HG02840 (cell line): ENCODE data around the gene CDKAL1.

Experiments used
- ATAC-seq: cut with Tn5 transposase; IDR thresholded peaks from one replicate; pipeline ENCODE4 v1.9.1; 2021; ENCODE audit warnings: mild to moderate bottlenecking, moderate library complexity, moderate number of reproducible peaks; ENCODE audit not compliant: unreplicated experiment, low FRiP score

The CDKAL1 gene

DNA sequence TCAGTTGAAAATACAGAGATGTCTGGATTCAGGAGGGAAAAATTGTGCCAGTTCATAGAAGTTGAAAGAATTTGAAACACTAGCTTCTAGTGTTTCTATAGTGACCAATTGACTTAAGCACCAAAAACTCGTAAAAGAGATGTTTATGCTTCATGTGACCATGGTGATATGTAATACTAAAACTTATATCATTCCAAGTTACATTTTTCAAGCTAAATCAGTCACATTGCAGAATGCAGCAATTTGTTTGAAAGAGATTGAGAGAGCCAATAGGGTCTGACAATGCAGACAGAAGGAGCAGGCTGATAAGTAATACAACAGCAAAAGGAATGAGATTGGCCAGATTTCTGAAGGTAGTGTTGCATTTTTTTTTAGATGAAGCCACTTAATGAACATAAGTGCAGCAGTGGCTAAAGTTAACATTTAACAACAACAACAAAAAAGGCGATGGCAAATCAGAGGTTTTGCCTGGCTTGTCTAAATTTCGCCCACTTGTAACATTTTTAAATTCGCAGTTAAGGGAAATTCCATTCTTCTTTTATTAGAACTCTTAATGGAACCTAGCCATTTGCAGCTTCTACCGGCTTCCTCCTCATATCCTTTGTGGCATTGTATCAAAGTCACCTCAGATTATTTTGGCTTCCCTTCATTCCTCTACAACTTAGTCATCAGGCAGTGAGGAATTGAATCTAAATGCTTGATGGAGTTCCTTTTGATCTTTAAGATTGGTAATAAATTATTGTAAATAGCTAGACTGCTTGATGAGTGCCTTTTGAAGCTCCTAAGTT is 575.3 kb downstream of the CDKAL1 start:
- ATAC-seq, result no peak

DNA sequence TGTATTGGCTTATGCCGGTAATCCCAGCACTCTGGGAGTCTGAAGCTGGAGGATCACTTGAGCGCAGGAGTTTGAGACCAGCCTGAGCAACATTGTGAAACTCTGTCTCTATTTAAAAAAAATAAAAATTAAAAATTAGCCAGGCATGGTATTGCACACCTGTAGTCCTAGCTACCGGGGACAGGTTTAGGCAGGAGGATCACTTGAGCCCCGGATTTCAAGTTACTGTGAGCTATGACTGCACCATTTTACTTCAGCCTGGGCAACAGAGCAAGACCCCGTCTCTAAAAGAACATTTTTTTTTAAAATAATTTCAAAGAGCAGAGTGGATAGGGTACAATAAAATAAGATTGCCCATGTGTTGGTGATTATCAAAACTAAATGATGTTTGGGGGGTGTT is 576.4 kb downstream of the CDKAL1 start:
- ATAC-seq, result no peak

DNA sequence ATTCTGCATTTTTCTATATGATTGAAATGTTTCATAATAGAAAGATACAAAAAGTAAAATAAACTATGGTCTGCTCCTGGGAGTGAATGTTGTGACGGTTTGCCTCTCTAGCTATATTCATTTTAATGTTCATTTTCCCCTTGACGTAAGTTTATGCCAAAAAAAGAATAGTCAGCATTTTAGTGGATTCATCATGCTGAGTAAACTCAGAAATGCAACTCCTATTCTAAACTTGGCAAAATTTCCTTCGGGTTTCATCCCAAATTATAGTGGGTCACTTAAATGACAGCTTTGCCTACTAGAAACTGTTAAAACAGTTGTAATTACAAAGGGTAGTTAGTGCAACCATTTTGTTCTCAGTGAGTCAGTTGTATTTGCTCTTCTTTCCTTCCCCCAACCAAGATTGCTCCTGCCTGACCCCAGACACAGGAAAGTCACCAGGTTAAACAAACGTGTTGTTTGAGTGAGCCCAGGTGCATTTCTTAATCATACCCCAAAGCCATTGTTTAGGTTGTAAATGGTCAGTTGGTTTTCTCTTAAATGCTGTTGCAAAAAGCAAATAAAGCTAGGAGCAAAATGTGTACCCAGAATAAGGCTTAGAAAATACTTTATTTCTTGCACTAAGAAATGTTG is 577.0 kb downstream of the CDKAL1 start:
- no peak for ATAC-seq

DNA sequence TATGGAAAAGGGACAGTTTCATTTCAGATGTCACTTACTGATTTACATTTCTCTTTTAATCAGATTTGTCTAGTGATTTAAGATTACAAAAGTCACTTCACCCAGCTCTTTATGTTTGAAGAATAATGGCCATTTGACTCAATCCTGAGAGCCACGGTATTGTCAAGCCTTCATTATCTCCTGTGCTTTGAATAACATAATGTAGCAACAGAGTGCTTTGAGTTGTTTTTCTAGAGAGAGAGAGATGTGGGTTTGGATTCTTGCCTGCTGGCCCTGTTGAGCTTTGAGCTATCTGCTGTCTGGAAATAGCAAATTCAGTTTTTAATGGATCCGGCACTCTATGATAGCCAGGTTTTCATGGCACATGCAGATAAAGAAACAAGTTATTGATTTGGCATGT is 580.9 kb downstream of the CDKAL1 start:
- ATAC-seq, result no peak

DNA sequence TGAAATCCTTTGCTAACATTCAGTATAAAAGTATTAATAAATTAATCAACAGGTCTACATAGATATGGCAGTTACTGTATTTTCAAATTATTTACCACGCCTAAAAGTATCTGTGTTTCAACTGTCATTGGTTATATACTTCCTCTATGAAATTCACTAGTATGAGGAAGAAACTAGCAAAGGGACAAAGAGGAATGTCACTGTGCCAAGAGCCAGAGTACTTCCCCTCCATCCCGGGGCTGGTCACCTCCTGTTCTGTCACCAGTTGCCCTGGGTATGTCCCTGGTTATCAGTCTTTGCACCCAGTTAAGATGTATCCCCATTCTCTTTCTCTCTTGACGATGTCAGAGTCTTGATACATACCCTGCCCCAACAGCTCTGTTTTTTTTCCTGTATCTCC is 582.5 kb downstream of the CDKAL1 start:
- no peak for ATAC-seq

DNA sequence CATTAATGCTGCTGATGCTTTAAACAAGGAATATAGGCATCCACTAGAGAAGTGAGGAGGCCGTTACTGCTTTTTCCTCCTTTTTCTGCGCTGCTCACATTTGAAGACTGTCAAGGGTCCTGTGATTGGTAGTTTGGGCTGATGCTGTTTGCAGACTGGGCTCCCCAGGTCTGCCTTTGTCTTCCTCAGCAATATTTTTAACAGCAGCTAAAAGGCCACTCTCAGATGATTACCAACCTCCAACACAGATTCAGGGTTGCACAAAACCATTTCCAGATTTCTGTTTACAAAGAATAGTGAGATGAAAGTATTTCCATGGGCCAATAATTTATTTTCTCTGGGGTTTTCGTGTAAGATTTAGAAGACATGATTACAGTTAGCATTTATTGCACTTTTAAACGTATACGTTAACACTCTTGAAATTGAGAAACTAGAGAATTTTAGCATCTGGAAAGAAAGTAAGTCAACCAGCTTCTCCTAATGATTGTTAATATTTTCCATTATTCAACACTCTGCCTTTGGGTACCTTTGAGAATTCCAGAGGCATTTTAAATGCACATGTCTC is 584.0 kb downstream of the CDKAL1 start:
- no peak for ATAC-seq

DNA sequence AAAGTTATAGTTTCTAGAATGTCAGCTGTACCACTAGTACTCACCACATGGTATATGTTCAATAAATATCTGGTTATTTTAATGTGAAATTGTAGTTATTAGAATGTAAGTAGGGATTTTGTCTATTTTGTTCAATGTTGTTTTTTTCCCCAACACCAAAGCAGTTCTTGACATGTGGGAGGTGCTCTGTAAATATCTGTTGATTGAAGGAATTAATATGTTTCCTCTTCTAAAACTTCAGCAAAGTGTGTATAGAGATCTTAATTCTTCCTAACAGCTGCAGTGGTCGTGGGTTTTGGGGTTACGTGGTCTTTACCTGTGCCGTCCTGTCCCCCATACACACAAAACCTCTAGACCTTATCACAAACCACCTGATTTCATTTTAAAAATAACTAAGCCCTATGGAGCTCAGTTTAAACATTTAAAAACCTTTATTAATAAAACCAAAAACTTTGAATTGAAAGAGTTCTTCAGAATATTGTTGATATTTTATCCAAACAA is 587.4 kb downstream of the CDKAL1 start:
- ATAC-seq, result no peak

DNA sequence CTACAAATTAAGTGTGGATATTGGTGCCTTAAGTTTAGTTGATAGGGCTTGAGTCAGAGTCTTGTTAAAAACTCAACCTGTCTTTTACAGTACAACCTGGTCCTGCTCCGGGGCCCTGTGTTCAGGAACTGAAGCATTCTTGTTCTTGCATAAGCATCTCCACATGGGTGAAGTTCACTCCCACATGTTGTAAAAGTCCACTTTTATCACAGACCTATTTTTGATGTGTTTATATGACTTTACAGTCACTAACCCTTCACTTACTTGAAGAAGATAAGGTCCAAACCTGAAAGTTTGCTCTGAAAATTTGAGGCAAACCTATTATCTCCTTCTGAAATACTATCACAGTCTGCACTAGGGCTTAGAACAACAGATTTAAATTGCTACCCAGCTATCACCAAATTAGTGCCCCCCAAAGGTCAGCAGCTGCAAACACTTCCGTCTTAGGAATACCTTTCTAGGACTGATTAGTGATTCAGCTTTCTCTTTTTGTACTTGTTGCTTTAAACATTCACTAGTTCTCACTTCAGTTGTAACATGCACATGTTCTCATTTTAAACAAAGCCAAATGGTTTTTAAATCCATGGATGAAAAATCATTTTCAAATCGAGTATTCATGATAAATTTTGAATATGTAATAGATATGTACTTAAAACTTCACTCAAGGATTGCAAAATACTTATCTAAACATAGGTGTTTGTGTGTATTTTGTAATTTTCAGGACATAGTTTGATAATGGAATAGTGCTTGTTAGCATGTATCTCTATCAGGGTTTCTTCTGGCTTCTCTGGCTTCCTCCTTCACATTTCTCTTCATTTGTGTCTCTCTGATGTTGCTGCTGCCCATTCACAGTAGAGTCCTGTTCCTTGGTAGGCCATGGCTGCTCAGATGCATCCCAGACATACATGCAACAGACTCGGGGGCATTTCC is 589.5 kb downstream of the CDKAL1 start:
- no peak for ATAC-seq

DNA sequence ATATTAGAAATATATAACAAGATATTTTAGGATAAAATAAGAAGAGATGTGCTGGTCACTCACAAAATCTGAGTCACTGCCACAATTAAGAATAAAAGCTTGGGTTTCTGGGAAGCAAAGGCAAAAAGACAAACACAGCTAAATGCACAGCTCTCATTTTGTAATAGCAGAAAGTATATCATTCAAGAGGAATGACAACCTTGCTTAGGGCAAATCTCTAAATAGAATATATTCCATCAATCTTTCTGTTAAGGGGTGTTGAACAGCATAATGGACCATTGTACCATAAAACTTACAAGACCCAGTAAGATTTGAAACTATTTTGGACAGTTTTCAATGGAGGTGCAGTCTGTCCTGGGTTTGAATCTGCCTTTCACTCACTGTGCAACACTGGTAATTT is 594.3 kb downstream of the CDKAL1 start:
- no peak for ATAC-seq

DNA sequence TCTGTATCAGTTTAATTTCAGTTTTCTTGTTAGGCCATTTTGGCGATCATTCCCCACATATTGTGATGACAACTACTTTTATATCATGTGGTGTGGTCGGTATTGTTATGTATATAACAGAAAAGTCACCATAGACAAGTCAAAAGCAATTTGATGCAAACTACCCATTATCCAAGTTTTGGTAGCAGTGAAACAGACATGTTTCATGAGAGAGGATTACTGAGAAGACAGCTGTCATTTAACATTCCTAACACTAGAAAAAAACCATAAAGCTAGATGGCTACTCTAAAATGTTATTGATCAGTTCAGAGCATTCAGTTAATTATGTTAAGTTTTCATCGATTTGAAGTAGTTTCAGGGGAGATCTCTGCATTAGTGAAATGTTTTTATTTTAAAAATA is 597.1 kb downstream of the CDKAL1 start:
- no peak for ATAC-seq

DNA sequence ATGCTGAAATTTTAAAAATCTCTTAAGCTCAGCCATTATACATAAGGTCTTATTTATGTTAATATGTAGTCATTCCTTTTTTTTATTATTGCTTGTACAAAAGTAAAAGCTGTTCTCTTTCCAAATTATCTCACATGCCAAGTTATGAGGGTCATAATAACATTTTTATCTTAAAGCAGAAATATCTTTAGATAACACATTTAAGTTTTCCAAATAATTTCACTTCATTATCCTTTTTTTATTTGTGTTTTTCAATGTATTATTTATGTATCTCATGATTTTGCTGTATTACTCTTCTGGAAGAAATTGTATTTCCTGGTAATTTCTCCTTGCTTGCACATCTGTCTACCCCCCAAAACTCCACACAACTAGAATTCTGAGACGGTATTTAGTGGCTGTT is 598.2 kb downstream of the CDKAL1 start:
- no peak for ATAC-seq

DNA sequence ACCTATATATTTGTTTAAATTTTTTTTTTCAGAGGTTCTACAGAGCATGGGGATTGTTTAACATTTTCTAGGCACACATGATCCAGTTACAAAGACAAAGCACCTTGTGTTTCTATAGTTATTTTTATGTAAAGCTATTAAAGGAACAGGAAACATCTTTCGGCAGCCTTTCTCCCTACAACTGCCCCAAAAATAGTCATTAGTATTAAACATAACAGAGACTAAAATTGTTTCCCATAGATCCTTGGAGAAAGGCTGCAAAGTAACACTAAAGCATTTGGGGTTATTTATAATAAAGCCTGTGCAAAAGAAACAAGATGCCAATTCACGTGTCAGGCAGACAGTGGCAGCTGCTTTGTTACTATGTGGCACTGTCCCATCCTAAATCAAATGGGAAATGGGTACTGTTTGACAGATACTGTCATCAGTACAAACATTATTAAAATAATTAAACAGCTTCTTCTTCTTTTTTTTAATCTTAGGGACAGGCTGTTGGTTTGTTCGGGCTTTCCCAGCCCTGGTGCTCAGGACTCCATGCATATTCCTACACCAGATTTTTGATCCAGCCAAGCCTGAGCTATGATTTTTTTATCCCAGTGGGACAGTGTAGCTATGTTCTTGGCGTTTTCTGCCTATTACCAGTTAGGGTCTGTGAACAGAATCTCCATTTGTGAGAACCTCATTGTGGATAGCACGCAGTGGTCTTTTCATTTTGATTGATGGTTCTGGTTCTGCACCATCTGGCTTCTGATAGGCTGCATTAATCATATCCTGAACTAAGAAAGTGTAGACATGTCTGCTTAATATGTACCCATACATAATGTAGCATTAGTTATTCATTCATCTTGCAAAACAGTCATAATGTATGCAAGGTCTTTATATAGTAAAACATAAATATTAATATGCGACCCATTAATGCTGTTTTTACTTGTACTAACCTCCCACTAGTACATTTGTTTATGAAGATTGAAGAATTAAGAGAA is 598.9 kb downstream of the CDKAL1 start:
- no peak for ATAC-seq

DNA sequence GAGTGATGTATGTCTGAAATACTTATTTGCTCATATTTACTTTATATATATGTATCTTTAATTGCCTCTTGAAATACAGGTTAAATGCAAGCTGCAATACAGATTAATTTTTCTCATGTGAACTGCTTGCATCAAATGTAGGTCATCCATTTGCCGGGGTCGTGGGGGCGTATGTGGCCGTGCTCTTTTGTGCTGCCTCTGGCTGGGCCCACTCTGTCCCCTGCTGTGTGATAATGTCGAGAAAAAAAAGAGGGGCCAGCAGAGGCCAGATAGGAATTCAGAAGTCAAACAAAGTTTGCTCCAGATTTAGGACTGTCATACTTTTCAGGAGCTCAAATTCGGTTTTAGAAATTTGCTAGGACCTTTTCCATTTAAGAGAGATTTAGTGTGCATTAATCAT is 599.6 kb downstream of the CDKAL1 start:
- no peak for ATAC-seq

DNA sequence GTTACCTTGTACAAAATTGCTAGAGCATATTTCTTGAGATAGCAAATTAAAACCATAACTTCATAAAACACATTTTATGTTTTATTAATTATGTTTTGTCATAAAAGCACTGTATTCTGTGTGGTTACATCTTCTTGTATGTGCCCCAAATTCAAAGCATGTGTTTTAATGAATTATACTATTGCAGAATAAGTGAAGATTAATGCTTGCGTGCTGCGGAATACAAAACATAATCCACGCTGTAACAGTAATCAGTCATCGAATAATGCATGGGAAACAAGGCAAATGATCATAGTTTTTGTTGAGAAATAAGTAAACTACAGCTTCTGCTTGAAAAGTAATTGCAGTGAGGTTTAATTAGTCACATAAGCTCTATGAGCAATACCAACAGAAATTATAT is 600.1 kb downstream of the CDKAL1 start:
- no peak for ATAC-seq

DNA sequence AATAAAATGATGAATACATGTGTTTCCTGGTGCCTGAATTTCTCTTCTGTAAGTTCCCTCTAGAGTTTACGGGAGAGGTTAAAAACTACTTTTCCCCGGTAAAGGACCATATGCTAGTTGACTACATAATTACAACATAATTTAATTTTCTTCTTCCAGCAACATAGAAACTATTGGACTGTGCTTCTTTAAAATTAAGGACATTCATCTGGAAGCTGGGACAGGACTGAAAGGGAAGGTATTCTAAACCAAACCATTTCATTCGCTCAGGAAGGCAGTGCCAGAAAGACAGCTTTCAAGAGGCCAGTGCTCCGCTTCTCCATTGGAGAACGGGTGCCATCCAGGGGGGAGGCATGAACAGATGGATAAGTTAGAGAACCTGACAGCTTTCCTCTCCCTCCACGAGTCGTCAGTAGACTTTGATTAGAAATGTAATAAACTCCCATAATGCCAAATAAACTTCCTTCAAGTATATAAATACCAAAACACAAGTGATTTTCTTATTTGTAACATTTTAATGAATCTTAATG is 601.3 kb downstream of the CDKAL1 start:
- no peak for ATAC-seq

DNA sequence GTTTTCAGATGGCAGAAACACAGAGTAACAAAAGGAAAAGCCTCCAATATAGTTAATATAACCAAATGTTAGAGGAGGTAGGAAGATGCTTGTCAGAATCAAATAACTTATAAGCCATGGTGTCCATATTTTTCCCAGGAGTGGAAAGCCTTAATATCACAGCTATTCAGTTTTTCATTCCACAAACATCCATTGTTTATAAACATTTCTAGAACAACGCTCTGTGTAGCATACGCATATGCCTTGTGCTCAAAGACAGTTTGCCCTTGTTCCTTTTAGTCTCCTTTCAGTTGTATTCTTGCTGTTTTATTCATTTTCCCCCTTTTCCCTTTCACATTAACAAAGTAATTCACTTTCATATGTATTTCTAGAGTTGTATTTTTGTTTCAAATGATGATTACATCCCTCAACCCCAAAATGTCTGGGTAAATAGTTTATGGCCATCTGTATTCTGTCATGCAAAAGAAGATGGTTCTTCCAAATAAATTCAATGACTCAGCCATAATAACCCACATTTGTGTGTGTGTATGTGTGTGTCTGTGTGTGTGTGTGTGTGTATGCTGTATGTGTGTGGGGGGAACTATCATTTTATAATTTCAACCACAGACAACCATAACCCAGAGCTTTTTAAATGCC is 603.6 kb downstream of the CDKAL1 start:
- ATAC-seq, result no peak

DNA sequence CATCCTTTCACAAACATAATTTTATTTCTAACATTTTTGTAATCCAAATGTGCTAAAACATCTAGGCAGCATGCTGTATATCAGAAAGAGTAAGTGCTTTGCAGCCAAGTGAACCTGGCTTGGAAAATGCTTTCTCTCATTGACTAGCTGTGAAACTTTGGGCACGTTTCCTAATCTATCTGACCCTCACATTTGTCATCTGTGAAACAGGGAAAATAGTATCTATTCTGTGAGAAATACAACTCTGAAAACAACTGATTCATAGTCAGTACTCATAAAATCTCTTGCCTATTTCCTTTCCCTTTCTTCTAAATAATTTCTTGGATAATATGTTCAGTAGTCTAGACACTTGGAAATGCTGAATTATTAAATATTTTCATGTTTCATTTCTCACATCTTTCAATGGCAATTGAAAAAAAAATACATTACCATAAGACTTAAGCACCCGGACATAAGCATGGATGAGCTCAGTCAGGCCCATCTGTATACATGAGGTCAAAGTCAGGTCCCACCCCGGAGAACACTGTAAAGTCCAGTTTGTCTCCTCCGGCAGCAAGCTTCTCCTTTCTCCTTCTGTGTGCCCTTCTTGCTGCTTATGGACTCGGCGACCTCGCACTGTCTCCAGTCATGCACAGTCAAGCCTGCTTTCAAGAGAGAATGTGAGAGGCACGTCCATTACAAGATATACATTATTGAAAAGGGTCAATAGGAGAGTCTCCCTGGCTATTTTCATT is 604.2 kb downstream of the CDKAL1 start:
- no peak for ATAC-seq

DNA sequence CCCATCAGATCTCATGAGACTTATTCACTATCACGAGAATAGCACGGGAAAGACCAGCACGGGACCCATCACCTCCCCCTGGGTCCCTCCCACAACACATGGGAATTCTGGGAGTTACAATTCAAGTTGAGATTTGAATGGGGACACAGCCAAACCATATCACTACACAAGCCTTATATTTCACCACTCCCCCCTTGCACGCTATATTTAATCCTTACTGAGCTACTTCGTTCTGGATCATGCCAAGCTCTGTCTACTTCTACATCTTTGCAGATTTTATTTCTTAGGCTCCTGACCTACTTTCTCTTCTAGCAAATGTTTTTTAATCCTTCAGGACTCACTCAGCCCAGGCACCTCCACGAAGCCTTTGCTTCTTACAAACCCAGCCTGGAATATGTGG is 606.7 kb downstream of the CDKAL1 start:
- no peak for ATAC-seq
